Heart left ventricle (tissue), 16 donors: ENCODE measurements around the gene CDK6. TPM values are rescaled to one million over a fixed set of nuclear protein-coding genes. Genes with fewer than 3 reads are reported as not detected.

Experiments used
- ATAC-seq, 4 donors: fragments of 200-7000 bp; cut with Tn5 transposase; one replicate each; pipeline ENCODE4 v1.9.1; 2020 to 2022; ENCODE audit warnings: moderate library complexity in 4 of 4, mild to moderate bottlenecking in 3 of 4, moderate number of reproducible peaks in 1 of 4
- DNase-seq, 5 donors: peaks; one replicate each; pipeline ENCODE4 v3.0.0-alpha.2; 2020
- H3K27ac ChIP-seq, 12 donors: fragments of 200-600 bp; sonication (generic) in 4 of 12; one replicate each; pipeline versions ENCODE4 v1.5.0 to v1.8.0; 2016 to 2022; ENCODE audit warnings: mild to moderate bottlenecking in 2 of 12
- H3K27me3 ChIP-seq, 9 donors: fragments of 200-600 bp; sonication (generic) in 2 of 9; one replicate each; pipeline versions ENCODE4 v1.5.1 to v1.8.0; 2016 to 2022; ENCODE audit warnings: mild to moderate bottlenecking in 3 of 9
- H3K36me3 ChIP-seq, 9 donors: fragments of 200-600 bp; sonication (generic) in 2 of 9; one replicate each; pipeline versions ENCODE4 v1.5.0 to v1.8.0; 2018 to 2022; ENCODE audit warnings: mild to moderate bottlenecking in 2 of 9
- H3K4me1 ChIP-seq, 12 donors: fragments of 200-600 bp; sonication (generic) in 4 of 12; one replicate each; pipeline versions ENCODE4 v1.5.0 to v1.8.0; 2016 to 2022; ENCODE audit warnings: mild to moderate bottlenecking in 3 of 12
- H3K4me3 ChIP-seq, 12 donors: fragments of 200-600 bp; sonication (generic) in 4 of 12; one replicate each; pipeline versions ENCODE4 v1.5.0 to v1.8.0; 2017 to 2022; ENCODE audit warnings: mild to moderate bottlenecking in 9 of 12, moderate library complexity in 4 of 12
- H3K9me3 ChIP-seq, 12 donors: fragments of 200-600 bp; sonication (generic) in 4 of 12; one replicate each; pipeline versions ENCODE4 v1.5.0 to v1.8.0; 2016 to 2022; ENCODE audit warnings: mild to moderate bottlenecking in 1 of 12
- POLR2A ChIP-seq, 2 donors: fragments of 450-650 bp; IDR thresholded peaks; one replicate each; pipeline ENCODE4 v1.6.1; 2017; ENCODE audit warnings: antibody characterized with exemption in 2 of 2, mild to moderate bottlenecking in 2 of 2, moderate library complexity in 2 of 2
- WGBS, 4 donors: extraction: QIAGEN DNeasy Blood & Tissue Kit in 2 of 4; methylation state at CpG; one replicate each; pipeline versions ENCODE4 v1.1.5 to v1.1.7; 2013 to 2018; 5-methylcytosine and 5-hydroxymethylcytosine counted together
- intact Hi-C, 10 donors: fragments of 100-400 bp; cut with DNase I; formaldehyde crosslinking; loops; one replicate each; pipeline versions ENCODE4 v1.11.1 to v1.14.2; 2022
- polyA plus RNA-seq, 2 donors: library from polyadenylated mRNA; stranded (reverse); fragments of 200-250 nt; gene quantifications; one replicate each; pipeline ENCODE4 v1.2.3, GENCODE V29; 2013
- total RNA-seq, 9 donors: library from RNA; depleted of rRNA in 2 of 9; stranded (reverse); fragments of >200 nt in 2 of 9; fragmentation: NEBNext Ultra II Directional in 3 of 9; extraction: Animal tissue kit (Norgen Biotek cat#: 25700) in 3 of 9; gene quantifications; one replicate each; pipeline versions ENCODE4 v1.1.0 to v1.2.4, GENCODE V29; 2016 to 2023
- TF ChIP-seq, protein P1 (sequence below), 12 donors: fragments of 200-600 bp; sonication (generic) in 4 of 12; IDR thresholded peaks; one replicate each; pipeline versions ENCODE4 v1.5.0 to v1.8.0; 2018 to 2022; ENCODE audit warnings: antibody characterized with exemption in 12 of 12, mild to moderate bottlenecking in 5 of 12
- donor health status: ischemic (EF 13 %, LVEDD 7.1; RV severe dilation, severe dysfunction).
- donor health status: healthy with polysubstance abuse.
- donor health status: DM: no; HTN: yes; CAD: no.
- donor health status: DM: no; HTN: no; CAD: no.
- donor health status: ischemic (EF 25% LVEDD 6.9; RV normal size, moderate dysfunction).
- donor health status: ischemic (EF 25% LVEDD 5.7; RV mildly dilated, moderate dysfunction).
- donor health status: healthy.
- donor health status: DM: yes; HTN: yes; CAD: no.
- donor health status: ischemic (EF 35%, LVEDD 5.7; RV mildly dilated, moderate dysfunction).
- donor health status: nonischemic (EF 11% LVEDD 7.7; RV severe dilation, severe dysfunction).
- donor health status: DM: yes; HTN: yes; CAD: no.
- donor health status: PGD.
- donor health status: ischemic (EF 29% LVEDD 5.4; RV normal size, mild dysfunction).
- donor health status: nonischemic (EF 23%, LVEDD 6.1; RV moderate dilation, normal function).

Gene CDK6
- total and polyA plus RNA-seq, 11 donors = 2.2 to 40.5 (median 18.7) TPM

DNA sequence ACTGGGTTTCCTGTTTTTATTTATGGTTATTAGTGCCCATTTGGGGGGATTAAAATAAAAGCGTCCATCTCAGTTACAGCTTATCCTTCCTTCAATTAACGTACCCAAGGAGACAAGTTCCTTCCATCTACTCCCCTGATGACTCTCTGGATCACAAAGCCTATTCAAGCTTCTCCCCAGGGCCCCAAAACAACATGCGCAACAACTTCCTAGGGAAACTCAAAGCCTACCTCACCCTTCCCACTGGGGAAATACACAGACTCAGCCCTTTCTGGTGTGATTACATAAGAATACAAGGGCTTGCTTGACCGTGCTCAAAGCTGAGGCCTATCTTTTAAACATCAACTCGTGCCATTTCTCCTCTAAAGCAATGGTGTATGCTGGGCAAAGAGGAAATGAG lies 112.4 kb downstream of the CDK6 start:
- DNase-seq (peak in 4 of 5 donors; percentile 51 to 72 (median 63)), ATAC-seq (peak; percentile 80 to 94 (median 88))
- H3K36me3 ChIP-seq = peaks cover 0 to 12% (median 4%) of the 10 kb centered on the region in 9 donors
- intact Hi-C loops = loop anchor here in 1 of 10 donors (10.0 kb wide), 1 partner anchor 61 kb away; no protein-coding TSS in a partner anchor
- H3K4me1 ChIP-seq = peaks cover 0 to 47% (median 25%) of the 10 kb centered on the region in 12 donors
- peak overlapping the region in 11 of 12 donors; percentile 33 to 75 (median 65) for H3K27ac ChIP-seq
- no peaks in the 10 kb centered on the region for H3K27me3 ChIP-seq
- no peak overlapping the region for H3K4me3 ChIP-seq
- no peaks in the 10 kb centered on the region for H3K9me3 ChIP-seq
- TF ChIP-seq, protein P1, sequence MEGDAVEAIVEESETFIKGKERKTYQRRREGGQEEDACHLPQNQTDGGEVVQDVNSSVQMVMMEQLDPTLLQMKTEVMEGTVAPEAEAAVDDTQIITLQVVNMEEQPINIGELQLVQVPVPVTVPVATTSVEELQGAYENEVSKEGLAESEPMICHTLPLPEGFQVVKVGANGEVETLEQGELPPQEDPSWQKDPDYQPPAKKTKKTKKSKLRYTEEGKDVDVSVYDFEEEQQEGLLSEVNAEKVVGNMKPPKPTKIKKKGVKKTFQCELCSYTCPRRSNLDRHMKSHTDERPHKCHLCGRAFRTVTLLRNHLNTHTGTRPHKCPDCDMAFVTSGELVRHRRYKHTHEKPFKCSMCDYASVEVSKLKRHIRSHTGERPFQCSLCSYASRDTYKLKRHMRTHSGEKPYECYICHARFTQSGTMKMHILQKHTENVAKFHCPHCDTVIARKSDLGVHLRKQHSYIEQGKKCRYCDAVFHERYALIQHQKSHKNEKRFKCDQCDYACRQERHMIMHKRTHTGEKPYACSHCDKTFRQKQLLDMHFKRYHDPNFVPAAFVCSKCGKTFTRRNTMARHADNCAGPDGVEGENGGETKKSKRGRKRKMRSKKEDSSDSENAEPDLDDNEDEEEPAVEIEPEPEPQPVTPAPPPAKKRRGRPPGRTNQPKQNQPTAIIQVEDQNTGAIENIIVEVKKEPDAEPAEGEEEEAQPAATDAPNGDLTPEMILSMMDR (IDR thresholded peaks at IDR 0.05) = no peak
- TF ChIP-seq POLR2A (IDR thresholded peaks at IDR 0.05) = no peak
- 37 to 53% (median 39%) methylated on average over 5 of the region's 5 CpGs for WGBS, 4 donors

DNA sequence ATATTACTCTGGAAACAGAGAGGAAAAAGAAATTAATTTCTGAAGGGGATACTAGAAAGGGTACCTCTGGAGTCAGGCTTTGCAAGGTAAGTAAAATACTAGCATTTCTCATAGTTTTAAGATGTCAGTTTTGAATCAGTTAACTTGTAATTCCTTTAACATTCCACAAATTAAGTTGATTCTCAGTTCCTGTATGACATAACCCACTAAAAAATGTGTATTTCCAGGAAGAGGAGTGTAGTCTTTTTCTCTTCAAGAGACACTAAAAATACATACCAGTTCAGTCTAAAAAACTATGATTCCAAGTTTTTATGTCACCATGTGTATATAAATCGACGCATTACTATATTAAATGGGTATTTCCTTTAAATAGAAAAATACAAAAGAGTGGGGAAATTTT lies 113.2 kb downstream of the CDK6 start:
- Histone ChIP-seq H3K27me3 (no peaks in the 10 kb centered on the region), H3K4me1 (peaks cover 0 to 54% (median 31%) of the 10 kb centered on the region in 12 donors), H3K36me3 (peaks cover 0 to 12% (median 4%) of the 10 kb centered on the region in 9 donors), H3K4me3 (no peak overlapping the region), H3K27ac (peak overlapping the region in 11 of 12 donors; percentile 33 to 75 (median 65)), H3K9me3 (no peaks in the 10 kb centered on the region)
- intact Hi-C loops = loop anchor here in 1 of 10 donors (10.0 kb wide), 1 partner anchor 62 kb away; no protein-coding TSS in a partner anchor
- WGBS, 4 donors = 47 to 59% (median 57%) methylated on average over 2 of the region's 2 CpGs
- no peak for DNase-seq
- TF ChIP-seq, protein P1 (IDR thresholded peaks at IDR 0.05) = no peak
- no peak for TF ChIP-seq POLR2A (IDR thresholded peaks at IDR 0.05)
- ATAC-seq = no peak

DNA sequence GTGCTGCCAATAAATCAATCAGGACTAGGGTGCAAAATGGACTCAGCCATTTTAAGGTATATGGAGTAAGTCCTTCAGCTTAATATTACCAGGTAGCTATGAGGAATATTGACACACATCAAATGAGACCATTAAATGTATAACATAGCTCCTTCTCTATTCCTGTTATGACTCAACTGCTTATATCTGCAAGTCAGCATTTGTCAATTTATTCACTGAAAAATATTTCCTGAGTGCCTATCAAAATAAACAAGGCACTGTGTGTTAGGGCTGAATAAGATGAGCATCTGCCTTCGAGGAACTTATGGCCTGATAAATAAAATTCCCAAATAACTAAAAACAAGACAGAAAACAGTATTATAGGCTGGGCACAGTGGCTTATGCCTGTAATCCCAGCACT lies 113.8 kb downstream of the CDK6 start:
- Histone ChIP-seq H3K4me3 (no peak overlapping the region), H3K9me3 (no peaks in the 10 kb centered on the region), H3K36me3 (peaks cover 0 to 12% (median 4%) of the 10 kb centered on the region in 9 donors), H3K27me3 (no peaks in the 10 kb centered on the region), H3K4me1 (peaks cover 0 to 57% (median 31%) of the 10 kb centered on the region in 12 donors), H3K27ac (peak overlapping the region in 10 of 12 donors; percentile 15 to 75 (median 64))
- WGBS, 4 donors = 62 to 87% (median 83%) methylated on average over 1 of the region's 1 CpG
- ATAC-seq = no peak
- no peak for TF ChIP-seq POLR2A (IDR thresholded peaks at IDR 0.05)
- TF ChIP-seq, protein P1 (IDR thresholded peaks at IDR 0.05) = no peak
- DNase-seq = no peak
- intact Hi-C loops = loop anchor here in 1 of 10 donors (10.0 kb wide), 1 partner anchor 62 kb away; no protein-coding TSS in a partner anchor

DNA sequence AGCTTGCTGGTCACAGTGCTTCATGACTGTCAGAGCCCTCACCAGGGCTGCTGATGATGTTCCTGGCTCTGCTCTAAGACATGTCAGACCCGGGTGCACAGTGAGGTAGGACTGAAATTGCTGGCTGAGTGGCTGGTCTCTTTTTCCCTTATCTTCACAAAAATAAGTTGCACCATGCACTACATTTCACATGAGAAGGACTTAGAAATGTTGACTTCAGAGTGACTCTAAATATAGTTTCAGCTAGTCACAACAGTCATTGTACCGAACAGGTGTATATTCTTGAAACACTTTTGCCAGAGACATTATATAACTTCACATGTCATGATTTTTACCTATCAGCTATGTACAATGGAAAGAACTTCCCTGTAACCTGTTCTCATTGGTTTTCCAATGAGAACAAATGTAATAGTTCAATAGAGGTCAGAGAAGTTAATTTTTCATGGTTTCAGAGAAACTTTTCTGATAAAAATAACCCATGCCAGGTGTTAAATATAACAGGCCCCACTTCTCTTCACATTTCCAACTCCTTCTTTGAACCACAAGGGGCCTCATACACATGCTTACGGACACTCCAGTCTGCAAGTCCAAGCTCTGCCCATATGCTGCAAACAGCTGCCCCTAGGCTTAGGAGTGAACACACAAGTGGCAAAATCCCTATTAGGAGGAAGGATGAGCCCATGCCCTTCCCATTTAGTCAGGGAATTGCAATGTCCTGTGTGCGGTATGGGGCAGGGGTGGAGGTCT lies 115.6 kb downstream of the CDK6 start:
- Histone ChIP-seq H3K27me3 (no peaks in the 10 kb centered on the region), H3K9me3 (no peaks in the 10 kb centered on the region), H3K27ac (peak overlapping the region in 4 of 12 donors; percentile 3 to 37 (median 20)), H3K4me3 (no peak overlapping the region), H3K4me1 (peaks cover 0 to 61% (median 29%) of the 10 kb centered on the region in 12 donors), H3K36me3 (peaks cover 0 to 12% (median 4%) of the 10 kb centered on the region in 9 donors)
- no peak for DNase-seq
- TF ChIP-seq, protein P1 (IDR thresholded peaks at IDR 0.05) = no peak
- TF ChIP-seq POLR2A (IDR thresholded peaks at IDR 0.05) = no peak
- intact Hi-C loops = loop anchor here in 1 of 10 donors (10.0 kb wide), 1 partner anchor 64 kb away; no protein-coding TSS in a partner anchor
- ATAC-seq = no peak
- 74 to 80% (median 76%) methylated on average over 3 to 4 of the region's 4 CpGs for WGBS, 4 donors
